ENCODE results near the gene INO80C.

INO80C gene

GRCh38 chr18:35500113-35500512, 2.4 kb upstream of the INO80C start:
- TF ChIP-seq CTCF (conservative IDR thresholded peaks at IDR 0.05; ENCODE audit: low read depth, low read length): no peak
- DNase-seq (ENCODE audit: low read depth): no peak
- H3K4me3 ChIP-seq (ENCODE audit: low read depth, low read length): no peak overlapping the region

- no peak for TF ChIP-seq CTCF (conservative IDR thresholded peaks at IDR 0.05; ENCODE audit: low read depth, low read length)
- peak overlapping the region; percentile 85 for H3K4me3 ChIP-seq (ENCODE audit: low read depth, low read length)
- DNase-seq (ENCODE audit: low read depth): peak; percentile 70
Observed at GRCh38 chr18:35497027-35497369, 762 bp downstream of the INO80C start.

GRCh38 chr18:35495536-35496314, 2.0 kb downstream of the INO80C start:
- peak; percentile 74 for DNase-seq (ENCODE audit: low read depth)

GRCh38 chr18:35494251-35495220, 3.2 kb downstream of the INO80C start:
- H3K4me3 ChIP-seq (ENCODE audit: low read depth, low read length): no peak overlapping the region
- TF ChIP-seq CTCF (conservative IDR thresholded peaks at IDR 0.05; ENCODE audit: low read depth, low read length): no peak

More at GRCh38 chr18:35495536-35496314, 2.0 kb downstream of the INO80C start:
- no peak overlapping the region for H3K4me3 ChIP-seq (ENCODE audit: low read depth, low read length)
- TF ChIP-seq CTCF (conservative IDR thresholded peaks at IDR 0.05; ENCODE audit: low read depth, low read length): no peak

GRCh38 chr18:35491700-35492077, 6.1 kb downstream of the INO80C start:
- peak; percentile 73 for DNase-seq (ENCODE audit: low read depth)
- H3K4me3 ChIP-seq (ENCODE audit: low read depth, low read length): no peak overlapping the region
- TF ChIP-seq CTCF (conservative IDR thresholded peaks at IDR 0.05; ENCODE audit: low read depth, low read length): peak; percentile 21

More at GRCh38 chr18:35494251-35495220, 3.2 kb downstream of the INO80C start:
- no peak for DNase-seq (ENCODE audit: low read depth)

- H3K4me3 ChIP-seq (ENCODE audit: low read depth, low read length): no peak overlapping the region
- no peak for TF ChIP-seq CTCF (conservative IDR thresholded peaks at IDR 0.05; ENCODE audit: low read depth, low read length)
- DNase-seq (ENCODE audit: low read depth): peak; percentile 67
Observed at GRCh38 chr18:35490894-35491699, 6.7 kb downstream of the INO80C start.

Data from choroid plexus epithelial cell (primary cell).